ENCODE results near the gene SLIT2.
A peak's percentile ranks its signal among the peaks of the same experiment; 100 is the strongest.

SLIT2 gene

GRCh38 chr4:20283039-20283438 is 31.3 kb downstream of the SLIT2 start:
- H2AFZ ChIP-seq (ENCODE audit: low read depth, low read length): no peak overlapping the region
- H3K4me2 ChIP-seq (ENCODE audit: low read length, poor library complexity, severe bottlenecking): no peak overlapping the region
- no peak overlapping the region for H4K91ac ChIP-seq (ENCODE audit: low read length)
- no peak for DNase-seq
- H3K18ac ChIP-seq (ENCODE audit: low read depth in 1 of 2, low read length in 2 of 2): no peak overlapping the region
- H3K9ac ChIP-seq (ENCODE audit: low read length): no peak overlapping the region
- no peak overlapping the region for H3K23ac ChIP-seq (ENCODE audit: low read length in 2 of 2)
- no peak overlapping the region for H3K4ac ChIP-seq (ENCODE audit: low read depth in 1 of 2, low read length in 2 of 2)
- no peaks in the 10 kb centered on the region for H3K27me3 ChIP-seq (ENCODE audit: control insufficient read depth in 1 of 2, insufficient read depth in 1 of 2, low read length in 2 of 2)
- H3K9me3 ChIP-seq (ENCODE audit: control insufficient read depth, low read length): no peaks in the 10 kb centered on the region
- whole genome bisulfite sequencing: no CpG with 5 or more reads among the region's 4 CpGs
- no peak overlapping the region for H2BK5ac ChIP-seq (ENCODE audit: low read depth, low read length, poor library complexity, severe bottlenecking)
- H3K36me3 ChIP-seq (ENCODE audit: control insufficient read depth in 1 of 2, insufficient read depth in 2 of 2, low read depth in 1 of 2, low read length in 2 of 2): peaks cover 0 to 6% of the 10 kb centered on the region in 2 experiments
- peaks cover under 1% of the 10 kb centered on the region for H3K4me1 ChIP-seq (ENCODE audit: control insufficient read depth, insufficient read depth, low read depth, low read length)
- H4K8ac ChIP-seq (ENCODE audit: low read length): no peak overlapping the region
- H3K79me1 ChIP-seq (replicated peaks; ENCODE audit: low read length, poor library complexity, severe bottlenecking): no peaks in the 10 kb centered on the region
- no peak overlapping the region for H2BK120ac ChIP-seq (ENCODE audit: low read depth, low read length)
- H3K4me3 ChIP-seq (ENCODE audit: insufficient read depth in 1 of 2, low read depth in 1 of 2, low read length in 2 of 2): no peak overlapping the region
- no peak overlapping the region for H2BK15ac ChIP-seq (ENCODE audit: low read depth, poor library complexity, severe bottlenecking)
- H3K14ac ChIP-seq (ENCODE audit: low read length in 2 of 2): no peak overlapping the region
- H2AK5ac ChIP-seq (ENCODE audit: low read length, severe bottlenecking): no peak overlapping the region
- H3K27ac ChIP-seq (ENCODE audit: low read length, poor library complexity, severe bottlenecking): no peak overlapping the region
- H2BK12ac ChIP-seq (ENCODE audit: low read length in 2 of 2): no peak overlapping the region

- no peak overlapping the region for H3K4me2 ChIP-seq (ENCODE audit: low read length, poor library complexity, severe bottlenecking)
- no peak overlapping the region for H3K27ac ChIP-seq (ENCODE audit: low read length, poor library complexity, severe bottlenecking)
- DNase-seq: peak; percentile 24
- no peak overlapping the region for H2BK15ac ChIP-seq (ENCODE audit: low read depth, poor library complexity, severe bottlenecking)
- peaks cover 1% of the 10 kb centered on the region for H3K4me1 ChIP-seq (ENCODE audit: control insufficient read depth, insufficient read depth, low read depth, low read length)
- H3K4me3 ChIP-seq (ENCODE audit: insufficient read depth in 1 of 2, low read depth in 1 of 2, low read length in 2 of 2): no peak overlapping the region
- H2BK5ac ChIP-seq (ENCODE audit: low read depth, low read length, poor library complexity, severe bottlenecking): no peak overlapping the region
- no peak overlapping the region for H4K91ac ChIP-seq (ENCODE audit: low read length)
- no peaks in the 10 kb centered on the region for H3K27me3 ChIP-seq (ENCODE audit: control insufficient read depth in 1 of 2, insufficient read depth in 1 of 2, low read length in 2 of 2)
- H3K4ac ChIP-seq (ENCODE audit: low read depth in 1 of 2, low read length in 2 of 2): no peak overlapping the region
- WGBS: 44% methylated on average over 1 of the region's 1 CpG
- no peak overlapping the region for H4K8ac ChIP-seq (ENCODE audit: low read length)
- H3K36me3 ChIP-seq (ENCODE audit: control insufficient read depth in 1 of 2, insufficient read depth in 2 of 2, low read depth in 1 of 2, low read length in 2 of 2): peaks cover 0 to 6% of the 10 kb centered on the region in 2 experiments
- no peak overlapping the region for H3K18ac ChIP-seq (ENCODE audit: low read depth in 1 of 2, low read length in 2 of 2)
- H3K79me1 ChIP-seq (replicated peaks; ENCODE audit: low read length, poor library complexity, severe bottlenecking): no peaks in the 10 kb centered on the region
- H3K23ac ChIP-seq (ENCODE audit: low read length in 2 of 2): no peak overlapping the region
- H3K9ac ChIP-seq (ENCODE audit: low read length): no peak overlapping the region
- H2AFZ ChIP-seq (ENCODE audit: low read depth, low read length): no peak overlapping the region
- H2BK12ac ChIP-seq (ENCODE audit: low read length in 2 of 2): no peak overlapping the region
- no peaks in the 10 kb centered on the region for H3K9me3 ChIP-seq (ENCODE audit: control insufficient read depth, low read length)
- H2AK5ac ChIP-seq (ENCODE audit: low read length, severe bottlenecking): no peak overlapping the region
- H2BK120ac ChIP-seq (ENCODE audit: low read depth, low read length): no peak overlapping the region
- no peak overlapping the region for H3K14ac ChIP-seq (ENCODE audit: low read length in 2 of 2)
Measured at GRCh38 chr4:20284990-20285389, 33.3 kb downstream of the SLIT2 start.

- Histone ChIP-seq H2BK120ac (ENCODE audit: low read depth, low read length) (no peak overlapping the region), H2BK12ac (ENCODE audit: low read length in 2 of 2) (no peak overlapping the region), H4K91ac (ENCODE audit: low read length) (no peak overlapping the region), H2BK5ac (ENCODE audit: low read depth, low read length, poor library complexity, severe bottlenecking) (no peak overlapping the region), H3K4me1 (ENCODE audit: control insufficient read depth, insufficient read depth, low read depth, low read length) (peaks cover 1% of the 10 kb centered on the region), H4K8ac (ENCODE audit: low read length) (no peak overlapping the region), H3K27ac (ENCODE audit: low read length, poor library complexity, severe bottlenecking) (no peak overlapping the region), H3K18ac (ENCODE audit: low read depth in 1 of 2, low read length in 2 of 2) (no peak overlapping the region), H3K9me3 (ENCODE audit: control insufficient read depth, low read length) (no peaks in the 10 kb centered on the region), H3K27me3 (ENCODE audit: control insufficient read depth in 1 of 2, insufficient read depth in 1 of 2, low read length in 2 of 2) (no peaks in the 10 kb centered on the region), H3K4me2 (ENCODE audit: low read length, poor library complexity, severe bottlenecking) (no peak overlapping the region), H2AK5ac (ENCODE audit: low read length, severe bottlenecking) (no peak overlapping the region), H3K4ac (ENCODE audit: low read depth in 1 of 2, low read length in 2 of 2) (no peak overlapping the region), H3K14ac (ENCODE audit: low read length in 2 of 2) (no peak overlapping the region), H3K9ac (ENCODE audit: low read length) (no peak overlapping the region), H2AFZ (ENCODE audit: low read depth, low read length) (no peak overlapping the region), H3K79me1 (replicated peaks; ENCODE audit: low read length, poor library complexity, severe bottlenecking) (no peaks in the 10 kb centered on the region), H3K36me3 (ENCODE audit: control insufficient read depth in 1 of 2, insufficient read depth in 2 of 2, low read depth in 1 of 2, low read length in 2 of 2) (peaks cover 0 to 3% of the 10 kb centered on the region in 2 experiments), H3K4me3 (ENCODE audit: insufficient read depth in 1 of 2, low read depth in 1 of 2, low read length in 2 of 2) (no peak overlapping the region), H3K23ac (ENCODE audit: low read length in 2 of 2) (no peak overlapping the region), H2BK15ac (ENCODE audit: low read depth, poor library complexity, severe bottlenecking) (no peak overlapping the region)
- 100% methylated on average over 2 of the region's 2 CpGs for WGBS
- no peak for DNase-seq
Measured at GRCh38 chr4:20287246-20287645, 35.5 kb downstream of the SLIT2 start.

GRCh38 chr4:20288047-20288650 is 36.4 kb downstream of the SLIT2 start:
- Histone ChIP-seq H3K9me3 (ENCODE audit: control insufficient read depth, low read length) (no peaks in the 10 kb centered on the region), H3K4me1 (ENCODE audit: control insufficient read depth, insufficient read depth, low read depth, low read length) (peaks cover 1% of the 10 kb centered on the region), H2BK15ac (ENCODE audit: low read depth, poor library complexity, severe bottlenecking) (no peak overlapping the region), H3K4me3 (ENCODE audit: insufficient read depth in 1 of 2, low read depth in 1 of 2, low read length in 2 of 2) (no peak overlapping the region), H2BK120ac (ENCODE audit: low read depth, low read length) (no peak overlapping the region), H3K4ac (ENCODE audit: low read depth in 1 of 2, low read length in 2 of 2) (no peak overlapping the region), H3K79me1 (replicated peaks; ENCODE audit: low read length, poor library complexity, severe bottlenecking) (no peaks in the 10 kb centered on the region), H2AK5ac (ENCODE audit: low read length, severe bottlenecking) (no peak overlapping the region), H4K8ac (ENCODE audit: low read length) (no peak overlapping the region), H3K18ac (ENCODE audit: low read depth in 1 of 2, low read length in 2 of 2) (no peak overlapping the region), H3K14ac (ENCODE audit: low read length in 2 of 2) (no peak overlapping the region), H3K27ac (ENCODE audit: low read length, poor library complexity, severe bottlenecking) (no peak overlapping the region), H3K4me2 (ENCODE audit: low read length, poor library complexity, severe bottlenecking) (no peak overlapping the region), H3K9ac (ENCODE audit: low read length) (peak overlapping the region; percentile 37), H3K23ac (ENCODE audit: low read length in 2 of 2) (no peak overlapping the region), H4K91ac (ENCODE audit: low read length) (no peak overlapping the region), H2AFZ (ENCODE audit: low read depth, low read length) (no peak overlapping the region), H2BK5ac (ENCODE audit: low read depth, low read length, poor library complexity, severe bottlenecking) (no peak overlapping the region), H3K36me3 (ENCODE audit: control insufficient read depth in 1 of 2, insufficient read depth in 2 of 2, low read depth in 1 of 2, low read length in 2 of 2) (peaks cover 0 to 3% of the 10 kb centered on the region in 2 experiments), H3K27me3 (ENCODE audit: control insufficient read depth in 1 of 2, insufficient read depth in 1 of 2, low read length in 2 of 2) (no peaks in the 10 kb centered on the region), H2BK12ac (ENCODE audit: low read length in 2 of 2) (no peak overlapping the region)
- WGBS: 95% methylated on average over 6 of the region's 8 CpGs
- no peak for DNase-seq

Data from mesenchymal stem cell (in vitro differentiated cells and primary cell).